HG03159 (cell line): ENCODE measurements around the gene SPATA3.

Experiments
- ATAC-seq: cut with Tn5 transposase; IDR thresholded peaks from one replicate; pipeline ENCODE4 v1.9.1; 2021; ENCODE audit warnings: mild to moderate bottlenecking, moderate library complexity; ENCODE audit not compliant: unreplicated experiment

Gene SPATA3

DNA sequence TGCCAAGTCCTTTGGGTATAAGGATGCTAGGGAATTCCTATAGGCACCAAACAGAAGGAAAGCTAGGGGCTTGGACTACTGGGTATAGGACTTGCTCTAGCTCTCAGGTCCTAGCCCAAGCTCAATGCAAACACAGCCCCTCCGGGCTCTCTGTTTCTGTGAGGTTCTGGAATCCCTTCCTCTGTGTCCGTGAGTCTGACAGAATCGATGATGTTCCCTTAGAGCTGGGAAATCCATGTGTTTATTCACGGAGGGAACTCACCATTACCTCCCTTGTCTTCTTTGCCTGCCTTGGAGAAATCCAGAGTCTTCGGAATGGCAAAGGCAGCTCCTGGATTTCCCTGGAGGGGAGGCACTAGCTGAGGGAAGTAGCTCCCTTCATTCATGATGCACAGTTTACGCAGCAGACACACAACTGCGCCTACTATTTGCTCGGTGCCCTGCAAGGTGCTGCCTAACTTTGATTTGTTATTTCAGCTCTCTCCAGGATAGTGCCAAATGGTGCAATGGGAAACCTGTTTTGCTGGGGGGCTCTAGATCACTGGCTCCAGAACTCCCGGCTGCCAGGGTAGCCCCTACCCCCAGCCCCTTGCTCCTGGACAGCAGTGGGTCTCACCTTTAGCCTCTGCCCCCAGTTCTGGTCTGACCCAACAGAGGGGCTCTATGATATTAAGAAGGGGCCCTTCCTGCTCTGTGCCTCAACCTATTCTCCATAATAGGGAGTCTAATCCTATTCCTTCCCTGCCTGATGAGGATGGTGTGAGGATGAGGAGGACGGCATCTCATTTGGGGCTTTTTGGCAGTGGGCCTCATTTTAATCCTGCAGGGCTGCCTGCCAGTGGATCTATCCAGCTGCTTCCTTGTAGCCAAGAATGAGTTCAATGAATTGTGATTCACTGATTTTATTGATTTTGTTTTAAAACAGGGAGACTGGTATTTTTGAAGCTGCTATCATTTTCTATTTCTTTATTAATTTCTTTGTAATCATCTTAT is 52.3 kb downstream of the SPATA3 start:
- no peak for ATAC-seq

DNA sequence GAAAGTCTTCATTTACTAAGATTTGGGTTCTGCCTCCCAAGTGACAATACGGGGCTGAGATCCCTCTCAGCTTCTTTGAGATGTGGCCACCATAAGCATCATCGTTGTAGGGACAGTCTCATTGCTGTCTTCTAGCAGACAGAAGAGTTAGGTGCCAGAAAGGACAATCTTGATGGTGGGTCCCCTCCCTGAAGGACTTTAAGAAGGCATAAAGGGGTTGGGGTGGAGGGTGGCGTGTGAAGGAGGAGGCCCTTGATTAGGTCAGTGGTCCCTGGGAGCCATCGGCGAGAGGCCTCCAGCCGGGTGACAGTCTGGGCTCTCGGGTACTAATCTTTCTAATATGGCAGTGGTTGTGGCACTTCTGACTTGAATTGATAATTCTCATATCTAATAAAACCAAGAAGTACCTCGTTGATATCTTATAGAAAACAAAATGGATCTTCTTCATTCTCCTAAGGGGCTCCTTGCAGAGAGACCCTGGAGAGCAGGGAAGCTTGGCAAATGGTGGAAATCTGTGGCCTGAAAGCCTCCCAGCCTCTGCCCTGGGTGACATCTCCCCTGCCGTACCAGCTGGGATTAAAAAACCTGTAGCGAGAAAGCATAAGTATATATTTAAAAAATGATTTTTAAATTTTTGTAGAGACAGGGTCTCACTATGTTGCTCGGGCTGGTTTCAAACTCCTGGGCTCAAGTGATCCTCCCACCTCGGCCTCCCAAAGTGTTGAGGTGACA is 53.5 kb downstream of the SPATA3 start:
- no peak for ATAC-seq

DNA sequence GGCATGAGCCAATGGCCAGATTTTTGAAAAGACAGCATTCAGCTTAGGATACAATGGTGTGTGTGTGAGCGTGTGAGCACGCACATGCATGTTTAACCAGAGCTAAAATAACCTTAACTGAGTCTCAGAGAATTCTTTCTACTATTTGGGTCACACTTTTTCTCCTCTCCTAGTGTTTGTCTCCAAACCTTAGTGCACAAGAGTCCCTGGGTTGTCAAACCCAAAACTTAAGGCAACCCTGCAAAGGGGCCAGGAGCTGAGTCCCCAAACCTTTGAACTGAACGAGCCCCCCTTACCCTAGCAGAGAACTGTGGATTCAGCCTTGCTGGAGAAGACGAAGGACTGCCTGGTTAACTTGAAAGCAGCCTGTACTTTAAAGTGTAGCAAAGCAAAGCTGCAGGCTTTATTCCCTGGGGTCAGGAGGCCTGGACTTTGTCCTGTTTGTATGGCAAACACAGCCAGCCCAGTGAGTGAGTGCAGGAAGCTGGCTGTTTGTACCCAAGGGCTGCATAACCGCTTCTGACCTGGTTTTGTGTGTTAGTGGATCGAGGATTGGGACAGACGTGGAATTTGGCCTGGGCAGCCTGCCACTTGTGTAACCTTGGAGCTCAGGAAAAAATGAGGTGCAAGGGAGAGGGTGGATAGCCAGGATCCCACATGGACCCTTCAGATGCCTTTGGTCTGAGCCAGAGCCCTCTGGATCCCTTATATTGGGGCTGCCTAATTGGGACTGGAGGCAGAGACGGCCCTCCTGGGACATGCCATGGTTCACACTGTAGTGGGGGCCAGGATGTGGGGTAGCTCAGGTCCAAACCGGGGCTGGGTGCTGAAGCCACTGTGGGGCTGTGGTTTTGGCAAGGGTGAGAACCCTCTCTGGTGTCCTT is 54.3 kb downstream of the SPATA3 start:
- no peak for ATAC-seq

DNA sequence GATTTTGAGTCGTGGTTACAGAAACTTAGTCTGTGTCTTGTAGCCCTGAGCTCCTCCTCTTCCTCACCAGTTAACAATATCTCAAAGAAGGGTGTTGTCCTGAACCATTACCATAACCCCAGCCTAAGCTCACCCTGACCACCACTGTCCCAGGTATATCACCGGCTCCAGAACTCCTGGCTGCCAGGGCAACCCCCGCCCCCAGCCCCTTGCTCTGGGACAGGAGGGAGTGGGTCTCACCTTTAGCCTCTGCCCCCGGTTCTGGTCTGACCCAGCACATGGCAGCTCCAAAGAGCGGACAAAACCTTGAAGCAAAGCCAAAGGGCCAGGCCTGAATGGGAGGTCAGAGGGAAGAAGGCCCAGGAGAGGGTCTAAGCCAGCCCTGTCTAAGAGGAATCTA is 55.2 kb downstream of the SPATA3 start:
- ATAC-seq = no peak

DNA sequence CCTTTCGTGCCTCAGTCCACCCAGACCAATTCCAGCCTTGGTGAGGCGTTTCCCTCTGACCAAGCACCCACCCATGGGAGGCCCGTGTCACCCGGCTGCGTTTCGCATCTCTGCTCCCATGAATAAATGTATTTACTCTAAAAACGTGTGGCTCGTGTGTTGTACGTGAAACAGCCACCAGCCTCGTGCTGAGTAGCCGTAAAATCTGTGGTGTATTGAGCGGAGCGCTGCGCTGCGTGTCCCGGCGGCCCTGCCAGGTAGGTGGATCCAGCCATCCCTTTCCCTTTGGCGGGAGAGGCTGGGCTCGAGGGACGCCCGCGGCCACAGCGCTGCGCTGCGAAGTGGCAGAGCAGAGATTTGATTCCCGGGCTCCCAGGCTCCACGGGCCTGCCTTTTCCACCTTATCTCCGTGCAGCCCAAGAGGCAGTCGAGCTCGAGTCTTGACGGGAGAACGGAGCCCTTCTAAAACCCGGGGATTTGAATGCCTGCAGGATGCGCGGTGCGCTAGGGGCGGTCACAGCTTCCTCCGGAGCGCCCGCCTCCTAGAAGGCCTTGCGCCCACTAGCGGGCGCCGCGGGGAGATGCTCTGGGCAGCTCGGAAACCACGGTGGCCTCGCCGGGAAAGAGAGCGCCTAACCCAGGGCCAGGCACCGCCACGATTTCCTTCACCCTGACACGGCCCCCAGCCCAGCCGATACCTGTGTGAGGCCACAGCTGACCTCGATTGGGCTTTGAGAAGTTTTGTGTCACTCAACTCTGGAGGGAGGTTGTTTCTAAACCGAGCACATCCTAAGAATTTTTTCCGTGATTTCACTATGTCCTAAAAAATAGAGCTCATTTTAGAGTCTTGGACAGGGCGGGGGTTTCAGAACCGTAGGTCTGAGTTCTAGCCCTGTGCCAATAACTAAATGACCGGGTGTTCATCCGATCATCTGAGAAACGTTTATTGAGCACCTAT is 56.9 kb downstream of the SPATA3 start:
- ATAC-seq = peak; percentile 55

DNA sequence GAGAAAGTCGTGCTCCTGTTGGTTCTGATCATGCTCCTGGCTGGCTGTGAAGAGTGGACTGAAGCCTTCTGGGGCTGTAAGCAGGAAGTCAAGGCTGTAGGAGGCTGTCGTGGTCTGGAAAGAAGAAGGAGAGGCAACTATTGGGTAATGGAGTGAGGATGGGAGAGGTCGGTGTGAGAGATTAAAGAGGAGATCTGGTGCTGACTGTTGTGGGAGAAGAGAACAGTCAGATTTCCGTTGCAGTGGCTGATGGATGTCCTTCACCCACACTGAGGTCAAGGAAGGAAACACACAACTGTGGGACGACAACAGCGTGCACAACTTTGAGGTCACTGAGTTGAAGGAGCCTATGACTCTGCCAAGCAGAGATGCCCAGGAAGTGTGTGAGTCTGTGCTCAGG is 57.9 kb downstream of the SPATA3 start:
- no peak for ATAC-seq

DNA sequence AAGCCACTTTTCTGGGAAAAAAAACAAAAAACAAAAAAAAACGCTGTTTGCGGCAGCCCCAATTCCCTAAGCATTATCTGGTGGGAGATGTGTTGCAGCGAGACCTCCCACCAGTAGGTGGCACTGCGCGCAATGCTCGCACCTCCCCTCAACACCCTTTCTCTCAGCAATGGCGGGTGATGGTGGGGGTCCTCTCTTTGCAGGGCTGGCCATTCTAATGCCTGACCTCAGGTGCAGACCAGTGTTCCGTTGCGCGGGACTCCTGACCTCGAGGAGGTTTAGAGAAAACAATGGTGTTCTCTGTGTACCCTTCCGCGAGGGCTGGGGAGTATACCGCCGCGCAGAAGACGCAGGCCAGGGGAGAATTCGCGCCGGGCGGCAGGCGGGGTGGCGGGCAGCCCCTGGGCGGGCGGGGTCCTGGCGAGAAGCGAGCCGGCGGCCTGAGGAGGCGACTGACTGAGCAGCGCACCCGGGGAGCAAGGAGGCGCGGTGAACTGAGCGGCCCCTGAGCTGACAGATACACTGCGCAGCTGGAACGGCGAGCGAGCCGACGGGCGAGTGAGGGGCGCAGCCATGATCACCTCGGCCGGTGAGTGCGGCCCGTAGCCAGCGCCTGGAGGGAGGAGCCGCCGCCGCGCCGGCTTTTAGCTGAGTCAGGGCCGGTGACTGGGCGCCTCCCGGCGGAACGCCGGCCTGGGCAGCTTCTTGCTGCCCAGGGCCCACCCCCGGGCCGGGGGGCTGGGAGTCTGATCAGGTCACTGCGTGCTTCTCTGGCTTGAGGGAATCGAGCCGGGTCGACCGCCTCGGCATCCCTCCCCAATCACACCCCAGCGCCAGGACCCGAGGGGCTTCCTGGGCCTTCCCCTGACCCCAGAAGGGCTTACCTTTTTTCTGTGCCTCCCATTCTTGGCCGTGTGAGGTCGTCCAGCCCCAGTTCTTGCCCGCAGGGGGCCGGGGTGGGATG is 60.8 kb downstream of the SPATA3 start, which contains the start of gene PSMD1:
PSMD1 (plus strand) TSS at position 415 of the 964 bp plus-strand sequence; CDS start at position 574, 159 bp downstream.
- peak; percentile 78 for ATAC-seq

DNA sequence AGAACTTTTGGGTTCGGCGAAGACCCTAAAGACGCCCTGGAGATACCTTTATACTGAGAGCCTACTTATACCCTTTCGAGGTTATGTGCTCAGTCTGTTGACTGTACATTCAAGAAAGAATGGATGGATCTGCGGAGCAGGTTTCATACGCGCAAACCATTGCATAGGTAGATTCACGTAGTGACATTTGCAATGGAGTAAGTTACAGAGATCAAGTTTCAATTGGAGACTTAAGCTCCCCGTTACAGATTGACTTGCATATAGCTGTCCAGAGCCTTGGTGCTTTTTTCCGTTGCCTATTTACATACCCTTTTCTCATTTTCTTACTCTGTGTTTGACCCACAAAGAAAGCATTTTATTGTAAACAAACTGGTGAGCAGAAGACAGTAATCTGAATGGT is 61.7 kb downstream of the SPATA3 start:
- ATAC-seq = no peak
